Measurements from ENCODE around the gene TEX13C.
"Not testable (repeated sequence)": the region's sequence is repeated elsewhere in the genome, so short reads cannot be mapped to it uniquely, and the experiment has no call there.

TEX13C gene

DNA sequence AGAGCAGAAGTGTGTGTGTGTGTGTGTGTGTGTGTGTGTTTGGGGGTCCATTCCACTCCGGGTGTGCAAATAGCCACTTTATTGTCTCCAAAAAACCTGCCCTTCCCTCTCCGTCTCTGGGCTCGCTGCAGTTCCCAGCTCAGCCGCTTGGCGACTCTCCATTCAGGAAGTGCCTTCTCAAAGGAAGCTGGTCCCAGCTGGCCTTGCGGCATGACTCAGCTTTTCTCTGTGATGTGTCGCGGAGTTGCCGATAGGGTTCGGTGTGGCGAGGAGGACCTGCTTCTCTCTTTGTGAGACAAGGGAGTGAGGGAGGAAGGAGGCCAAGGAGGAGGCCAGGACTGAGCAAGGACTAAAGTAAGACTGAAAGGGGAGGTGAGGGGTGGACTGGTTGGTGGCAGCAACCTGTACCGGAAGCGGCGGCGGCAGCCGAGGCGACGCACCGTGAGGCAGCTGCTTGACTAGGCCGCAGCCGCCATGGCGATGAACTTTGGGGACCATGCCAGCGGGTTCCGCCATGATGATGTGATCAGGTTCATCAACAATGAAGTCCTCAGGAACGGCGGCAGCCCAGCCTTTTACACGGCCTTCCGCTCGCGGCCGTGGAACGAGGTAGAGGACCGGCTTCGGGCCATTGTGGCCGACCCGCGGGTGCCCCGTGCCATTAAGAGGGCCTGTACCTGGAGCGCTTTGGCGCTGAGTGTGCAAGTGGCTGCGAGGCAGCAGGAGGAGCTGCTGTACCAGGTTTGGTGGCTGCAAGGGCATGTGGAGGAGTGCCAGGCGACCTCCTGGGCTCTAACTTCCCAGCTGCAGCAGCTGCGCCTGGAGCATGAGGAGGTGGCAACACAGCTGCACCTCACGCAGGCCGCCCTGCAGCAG lies at the start of gene TEX13C:
TEX13C (plus strand) TSS at position 226 of the 876 bp plus-strand sequence; CDS start at position 475, 249 bp downstream.
- no peak for DNase-seq

DNA sequence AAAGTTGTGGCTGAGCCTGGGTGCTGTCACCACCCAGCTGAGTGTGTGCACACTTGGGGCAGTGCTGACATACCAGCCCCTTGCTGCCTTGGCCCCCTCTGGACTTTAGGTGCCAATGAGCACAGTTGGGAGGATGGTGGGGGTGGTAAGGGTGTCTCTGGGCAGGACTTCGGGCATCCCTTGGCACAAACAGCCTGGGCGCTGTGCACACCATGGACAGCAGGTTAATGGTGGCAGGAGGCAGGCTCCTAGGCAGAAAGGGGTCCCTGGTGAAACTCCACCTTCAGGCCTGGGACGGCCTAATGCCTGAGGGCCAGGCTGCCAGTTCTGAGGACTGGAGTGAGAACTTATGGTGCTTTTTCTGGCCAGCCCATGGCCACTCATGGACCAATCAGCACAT lies 32.4 kb upstream of the TEX13C start:
- DNase-seq, result no peak

DNA sequence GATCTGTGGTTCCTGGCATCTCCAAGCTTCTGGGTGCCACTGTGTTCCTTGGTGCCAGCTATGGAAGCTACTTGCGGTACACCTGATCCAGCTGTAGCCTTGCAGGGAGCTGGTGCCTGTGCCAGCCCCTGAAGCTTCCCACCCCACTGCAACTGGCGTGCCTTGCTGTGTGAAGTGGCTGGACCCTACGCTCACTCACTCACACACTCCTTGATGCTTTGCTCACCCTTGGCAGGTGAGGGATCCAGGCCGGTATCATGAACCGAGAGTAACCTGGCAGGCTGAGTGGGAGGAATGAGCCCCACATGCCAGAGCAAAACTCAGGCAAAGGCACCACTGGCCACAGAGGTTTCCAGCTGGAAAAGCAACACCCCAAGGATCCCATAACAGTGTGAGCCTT lies 31.3 kb upstream of the TEX13C start:
- DNase-seq, result no peak

DNA sequence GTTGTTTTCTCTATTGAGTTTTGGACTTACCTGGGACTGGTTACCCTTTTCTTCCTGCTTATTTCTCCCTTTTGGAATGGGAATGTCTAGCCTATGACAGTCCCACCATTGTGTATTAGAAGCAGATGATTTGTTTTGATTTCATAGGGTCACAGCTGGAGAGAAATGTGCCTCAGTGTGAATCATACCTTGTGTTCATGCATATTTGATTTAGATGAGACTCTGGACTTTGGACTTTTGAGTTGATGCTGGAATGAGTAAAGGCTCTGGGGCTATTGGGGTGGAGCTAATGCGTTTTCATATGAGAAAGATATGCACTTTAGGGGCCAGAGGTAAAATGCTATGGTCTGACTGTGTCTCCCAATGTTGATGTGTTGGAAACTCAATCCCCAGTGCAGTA lies 30.5 kb upstream of the TEX13C start:
- no peak for DNase-seq

DNA sequence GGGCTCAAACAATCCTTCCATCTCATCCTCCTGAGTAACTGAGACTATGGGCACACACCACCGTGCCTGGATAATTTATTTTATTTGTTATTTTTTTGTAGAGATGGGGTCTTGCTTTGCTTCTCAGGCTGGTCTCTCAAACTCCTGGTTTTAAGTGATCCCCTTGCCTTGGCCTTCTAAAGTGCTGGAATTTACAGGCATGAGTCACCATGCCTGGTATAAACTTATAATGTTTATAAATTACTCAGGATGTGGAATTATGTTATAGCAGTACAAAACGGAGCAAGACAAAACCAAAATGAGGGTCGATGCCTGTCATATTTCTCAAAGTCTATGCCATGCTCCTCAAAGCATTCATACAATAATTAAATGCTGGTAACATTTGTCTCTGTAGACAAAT lies 29.8 kb upstream of the TEX13C start:
- DNase-seq, result no peak

DNA sequence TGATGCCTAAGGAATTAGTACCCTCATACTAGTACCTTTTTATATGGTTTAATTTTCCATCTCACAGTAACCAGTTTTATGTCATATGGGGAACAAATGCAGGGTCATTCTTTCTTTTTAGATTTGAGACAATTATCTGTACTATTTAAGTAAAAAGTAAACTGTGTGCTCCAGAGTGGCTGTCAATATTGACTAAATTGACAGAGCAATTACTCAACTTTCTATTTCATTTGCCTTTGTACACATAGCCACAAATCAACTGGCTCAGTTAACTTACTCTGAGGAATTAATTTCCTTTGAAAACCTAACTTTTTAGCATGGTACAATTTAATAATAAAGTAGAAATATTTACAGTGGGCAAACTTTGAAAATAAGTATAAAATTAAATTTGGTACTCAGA lies 28.5 kb upstream of the TEX13C start:
- no peak for DNase-seq

DNA sequence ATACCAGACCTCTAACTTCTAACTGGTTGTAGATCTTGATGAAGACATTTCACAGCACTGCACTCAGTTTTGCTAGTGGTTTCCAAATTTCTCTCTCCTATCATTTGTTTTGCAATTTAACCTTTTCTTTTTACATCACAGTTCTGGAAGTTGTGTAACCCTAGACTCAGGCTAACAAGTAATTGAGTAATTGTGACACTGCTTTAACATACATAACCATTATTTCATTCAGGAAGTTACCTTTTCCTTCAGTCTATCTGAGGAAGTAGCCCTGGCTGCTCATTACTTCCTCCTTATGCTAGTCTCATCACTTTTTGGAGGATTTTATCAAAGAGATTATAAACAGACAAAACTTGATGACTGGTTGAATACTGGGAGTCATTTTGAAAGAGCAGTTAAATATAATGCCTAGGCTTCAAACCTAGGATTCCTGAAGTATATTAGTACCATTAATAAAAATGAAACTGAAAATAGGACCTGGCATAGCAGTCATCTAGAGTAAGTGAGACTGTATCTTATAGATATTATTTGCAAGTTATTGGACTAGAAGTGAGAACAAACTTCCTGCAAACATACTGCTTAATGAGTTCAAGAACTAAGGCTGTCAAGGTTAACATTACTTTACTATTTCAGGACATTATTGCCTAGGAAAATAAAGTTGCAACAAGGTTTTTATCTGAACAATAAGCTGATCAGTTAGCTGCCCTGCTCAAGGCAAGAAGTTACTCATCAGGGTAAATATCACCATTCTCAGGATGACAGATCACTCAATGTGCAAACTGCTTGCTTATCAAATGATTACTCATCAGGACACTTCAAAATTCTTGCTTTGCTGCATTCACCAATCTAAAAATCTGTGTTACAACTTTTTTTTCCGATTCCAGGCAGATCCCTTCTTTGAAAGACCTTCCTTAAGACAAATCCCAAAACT lies 25.6 kb upstream of the TEX13C start:
- no peak for DNase-seq

DNA sequence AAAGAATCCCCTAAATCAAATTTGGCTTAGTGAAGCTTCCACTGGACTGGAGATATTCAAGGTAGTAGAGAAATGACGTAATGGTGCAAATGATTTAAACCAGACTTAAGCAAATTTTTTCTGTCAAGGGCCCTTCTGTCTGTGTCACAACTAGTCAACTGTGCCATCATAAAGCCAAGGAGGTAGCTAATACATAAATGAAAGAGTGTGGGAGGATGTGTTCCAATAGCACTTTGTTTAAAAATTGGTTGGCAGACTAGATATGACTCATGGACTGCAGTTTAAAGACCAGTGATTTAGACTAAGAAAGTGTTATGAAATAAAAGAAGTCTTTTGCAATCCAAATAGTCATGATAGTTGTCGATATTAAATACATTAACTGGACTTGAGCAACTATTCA lies 24.3 kb upstream of the TEX13C start:
- DNase-seq, result no peak

DNA sequence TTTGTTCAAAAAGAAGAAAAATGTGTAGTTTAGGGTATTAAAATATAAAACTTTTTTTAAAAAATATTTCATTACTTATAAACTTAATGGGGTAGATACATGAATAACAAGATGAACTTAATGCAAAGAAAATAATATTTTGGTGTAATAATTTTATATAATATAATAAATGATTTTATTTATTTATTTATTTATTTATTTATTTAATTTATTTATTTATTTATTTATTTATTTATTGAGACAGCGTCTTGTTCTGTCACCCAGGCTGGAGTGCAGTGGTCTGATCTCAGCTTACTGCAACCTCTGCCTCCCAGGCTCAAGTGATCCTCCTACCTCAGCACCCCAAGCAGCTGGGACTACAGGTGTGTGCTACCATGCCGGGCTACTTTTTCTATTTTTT lies 20.8 kb upstream of the TEX13C start:
- no peak for DNase-seq

DNA sequence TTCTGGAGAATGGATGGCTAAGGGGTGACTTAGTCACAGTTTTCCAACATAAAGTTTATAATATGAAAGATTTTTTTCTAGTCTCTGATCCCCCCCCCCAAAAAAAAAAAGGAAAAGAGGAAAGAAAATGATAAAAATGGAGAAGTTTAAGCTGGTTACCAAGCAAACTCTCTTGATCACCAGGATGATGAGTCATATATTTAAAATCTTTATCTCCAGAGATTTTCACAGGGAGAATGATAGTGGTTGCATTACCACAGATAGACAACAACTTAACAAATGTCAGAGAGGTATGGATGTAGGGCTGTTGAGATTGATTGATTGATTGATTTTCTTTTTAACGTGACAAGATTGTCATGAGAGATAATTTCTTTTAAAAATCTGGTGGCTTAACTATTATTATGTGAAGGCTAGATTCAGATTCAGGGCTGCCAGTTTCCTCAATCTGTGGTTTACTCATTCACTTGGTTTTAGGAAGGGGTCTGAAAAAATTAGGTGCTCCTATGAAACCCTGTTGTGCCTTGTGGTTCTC lies 13.3 kb upstream of the TEX13C start:
- DNase-seq, result no peak

DNA sequence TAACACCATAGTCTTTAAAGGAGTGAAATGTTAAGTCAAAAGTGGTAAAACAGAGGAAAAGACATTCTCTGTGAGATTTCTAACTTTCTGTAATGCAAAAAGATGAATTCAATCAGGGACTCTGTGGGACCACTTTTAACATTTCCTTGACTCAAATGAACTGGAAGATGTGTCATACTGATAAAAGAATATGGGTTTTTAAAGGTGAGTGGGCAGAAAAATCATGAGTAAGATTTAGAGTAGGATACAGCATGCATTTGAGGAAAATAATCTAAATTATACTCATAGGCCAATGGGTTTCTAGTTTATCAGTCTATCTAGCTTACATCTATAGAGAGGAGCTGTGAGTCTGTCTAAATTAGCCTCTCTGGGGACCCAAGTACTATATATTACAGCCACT lies 11.0 kb upstream of the TEX13C start:
- DNase-seq, result no peak

DNA sequence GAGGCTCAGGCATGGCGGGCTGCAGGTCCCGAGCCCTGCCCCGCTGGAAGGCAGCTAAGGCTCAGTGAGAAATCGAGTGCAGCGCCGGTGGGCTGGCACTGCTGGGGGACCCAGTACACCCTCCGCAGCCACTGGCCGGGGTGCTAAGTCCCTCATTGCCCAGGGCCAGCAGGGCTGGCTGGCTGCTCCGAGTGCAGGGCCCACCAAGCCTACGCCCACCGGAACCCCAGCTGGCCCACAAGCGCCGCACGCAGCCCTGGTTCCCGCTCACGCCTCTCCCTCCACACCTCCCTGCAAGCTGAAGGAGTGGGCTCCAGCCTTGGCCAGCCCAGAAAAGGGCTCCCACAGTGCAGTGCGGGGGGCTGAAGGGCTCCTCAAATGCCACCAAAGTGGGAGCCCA lies 505 bp upstream of the TEX13C start:
- not testable (repeated sequence) for DNase-seq

DNA sequence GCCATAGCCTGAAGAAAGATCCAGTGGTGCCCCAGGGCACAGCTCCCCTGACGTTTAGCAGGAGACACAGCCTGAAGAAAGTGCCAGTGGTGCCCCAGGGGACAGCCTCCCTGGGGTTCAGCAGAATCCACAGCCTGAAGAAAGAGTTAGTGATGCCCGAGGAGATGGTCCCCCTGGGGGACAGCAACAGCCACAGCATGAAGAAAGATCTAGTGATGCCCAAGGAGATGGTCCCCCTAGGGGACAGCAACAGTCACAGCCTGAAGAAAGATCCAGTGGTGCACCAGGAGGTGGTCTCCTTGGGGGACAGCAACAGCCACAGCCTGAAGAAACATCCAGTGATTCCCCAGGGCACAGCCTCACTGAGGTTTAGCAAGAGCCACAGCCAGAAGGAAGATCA lies 2.8 kb downstream of the TEX13C start:
- no peak for DNase-seq

DNA sequence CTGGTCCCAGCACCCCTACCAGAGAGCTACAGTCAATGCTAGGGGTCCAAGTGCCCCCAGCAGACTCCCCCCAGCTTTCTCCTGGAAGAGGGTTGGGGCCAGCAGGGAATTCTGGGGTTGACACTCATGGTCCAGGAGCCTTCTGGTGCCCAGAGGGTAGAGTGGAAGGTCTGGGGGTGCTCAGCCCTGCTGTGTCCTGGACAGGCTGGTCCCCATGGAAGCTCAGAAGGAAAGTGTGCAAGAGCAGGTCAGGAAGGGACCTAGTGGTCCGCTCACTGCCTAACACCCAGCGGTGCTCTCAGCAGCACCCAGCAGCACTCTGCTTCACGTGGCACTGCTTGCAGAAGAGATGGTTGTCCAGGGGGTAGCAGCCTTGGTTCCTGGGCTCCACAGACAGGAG lies 6.9 kb downstream of the TEX13C start:
- DNase-seq, result no peak

DNA sequence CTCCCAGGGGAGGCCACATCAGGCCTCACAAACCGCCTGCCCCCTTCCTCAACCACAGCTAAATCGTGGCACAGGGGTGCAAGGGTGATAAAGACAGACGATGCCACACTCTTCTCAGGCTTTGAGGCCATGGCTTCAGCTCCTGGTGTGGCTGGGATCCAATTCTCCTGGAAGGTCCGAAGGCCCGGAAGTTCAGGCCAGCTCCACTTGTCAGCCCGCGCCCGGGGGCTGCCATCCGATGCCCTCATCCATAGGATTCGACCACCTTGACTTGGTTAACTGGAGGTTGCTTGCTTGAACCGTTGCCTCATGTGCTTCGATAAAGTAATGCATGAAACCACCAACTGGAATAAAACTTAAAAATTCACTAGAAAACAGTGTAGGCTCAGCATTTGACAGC lies 8.2 kb downstream of the TEX13C start:
- DNase-seq, result no peak

DNA sequence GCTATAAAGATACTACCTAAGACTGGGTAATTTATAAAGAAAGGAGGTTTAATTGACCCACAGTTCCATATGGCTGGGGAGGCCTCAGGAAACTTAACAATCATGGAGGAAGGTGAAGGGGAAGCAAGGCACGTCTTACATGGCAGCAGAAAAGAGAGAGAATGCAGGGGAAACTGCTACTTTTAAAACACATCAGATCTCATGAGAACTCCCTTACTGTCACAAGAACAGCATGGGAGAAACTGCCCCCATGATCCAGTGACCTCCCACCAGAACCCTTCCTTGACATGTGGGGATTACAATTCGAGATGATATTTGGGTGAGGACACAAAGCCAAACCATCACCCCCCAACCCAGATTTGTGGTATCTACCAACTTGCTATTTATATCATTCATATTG lies 13.9 kb downstream of the TEX13C start:
- no peak for DNase-seq

DNA sequence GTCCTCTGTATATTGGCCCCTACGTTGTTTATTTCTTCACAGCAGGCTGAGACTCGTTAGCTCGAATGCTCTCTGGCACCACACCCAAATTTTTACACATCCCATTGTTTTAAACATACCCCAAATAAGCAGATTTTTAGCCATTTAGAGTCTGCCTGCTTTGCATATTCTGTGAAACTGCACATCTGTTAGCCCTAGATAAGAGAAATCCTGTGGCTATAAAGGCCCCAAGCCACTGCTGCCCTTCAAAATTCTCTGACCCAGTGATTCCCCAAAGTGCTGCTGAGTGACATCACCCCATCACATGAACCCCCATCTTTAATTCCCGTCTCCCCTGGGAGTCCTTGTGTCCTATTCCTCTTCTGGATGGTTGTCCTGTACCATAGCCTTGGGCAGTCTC lies 20.8 kb downstream of the TEX13C start:
- DNase-seq, result no peak

DNA sequence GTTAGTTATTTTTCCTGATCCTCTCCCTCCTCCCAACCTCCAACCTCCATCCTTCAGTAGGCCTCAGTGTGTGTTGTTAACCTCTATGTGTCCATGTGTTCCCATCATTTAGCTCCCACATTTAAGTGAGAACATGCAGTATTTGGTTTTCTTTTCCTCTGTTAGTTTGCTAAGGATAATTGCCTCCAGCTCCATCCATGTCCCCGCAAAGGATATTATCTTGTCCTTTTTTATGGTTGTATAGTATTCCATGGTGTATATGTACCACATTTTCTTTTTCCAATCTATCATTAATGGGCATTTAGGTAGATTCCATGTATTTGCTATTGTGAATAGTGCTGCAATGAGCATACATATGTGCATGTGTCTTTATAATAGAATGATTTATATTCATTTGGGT lies 54.5 kb downstream of the TEX13C start:
- DNase-seq, result no peak
